Neural cell (in vitro differentiated cells): Measurements from ENCODE around the gene SLC25A43. TPM values are rescaled to one million over a fixed set of nuclear protein-coding genes. Genes with fewer than 3 reads are reported as not detected.

Source experiments
- H2AFZ ChIP-seq: fragments of 200-600, 300-800 bp; sonication (generic), shearing (Covaris generic); 2 replicates; pipeline ENCODE4 v1.6.0; 2014; ENCODE audit warnings: low read depth, mild to moderate bottlenecking, antibody characterized with exemption, low read length, moderate library complexity
- H3F3A ChIP-seq: fragments of 200-600 bp; shearing (Covaris generic); 2 replicates; pipeline ENCODE4 v1.6.1; 2016; ENCODE audit warnings: mild to moderate bottlenecking, moderate library complexity, mixed read lengths, antibody characterized with exemption, low read length; ENCODE audit not compliant: insufficient read depth, poor library complexity, severe bottlenecking
- H3K27ac ChIP-seq: fragments of 200-600, 300-800 bp; sonication (generic), shearing (Covaris generic); 2 replicates; pipeline ENCODE4 v1.5.1; 2014; ENCODE audit warnings: mild to moderate bottlenecking, low read length, moderate library complexity
- H3K27me3 ChIP-seq: fragments of 300-800, 200-600 bp; sonication (generic), shearing (Covaris generic); 2 replicates; pipeline ENCODE4 v1.6.0; 2014; ENCODE audit warnings: mild to moderate bottlenecking, low read depth, low read length, moderate library complexity; ENCODE audit not compliant: insufficient read depth
- H3K36me3 ChIP-seq: fragments of 300-800, 200-600 bp; sonication (generic), shearing (Covaris generic); 2 replicates; pipeline ENCODE4 v1.5.1; 2014; ENCODE audit warnings: mild to moderate bottlenecking, antibody characterized with exemption, low read length, moderate library complexity; ENCODE audit not compliant: insufficient read depth
- H3K4me2 ChIP-seq: fragments of 300-800, 200-600 bp; sonication (generic), shearing (Covaris generic); 2 replicates; pipeline ENCODE4 v1.6.0; 2014; ENCODE audit warnings: mild to moderate bottlenecking, low read length
- H3K4me3 ChIP-seq: fragments of 300-800, 200-600 bp; sonication (generic), shearing (Covaris generic); 2 replicates; pipeline ENCODE4 v1.5.1; 2014; ENCODE audit warnings: mild to moderate bottlenecking, low read length, moderate library complexity
- H3K79me2 ChIP-seq: fragments of 200-600 bp; shearing (Covaris generic); replicated peaks from 2 replicates; pipeline ENCODE4 v1.6.0; 2014; ENCODE audit warnings: mild to moderate bottlenecking, low read length, moderate library complexity; ENCODE audit not compliant: insufficient read depth
- H3K9ac ChIP-seq: fragments of 300-800, 200-600 bp; sonication (generic), shearing (Covaris generic); 2 replicates; pipeline ENCODE4 v1.6.1; 2016; ENCODE audit warnings: mild to moderate bottlenecking, low read length, mixed read lengths
- H3K9me2 ChIP-seq: fragments of 200-600 bp; shearing (Covaris generic); 2 replicates; pipeline ENCODE4 v1.6.1; 2016; ENCODE audit warnings: mild to moderate bottlenecking, low read length, mixed read lengths; ENCODE audit not compliant: insufficient read depth
- H3K9me3 ChIP-seq: fragments of 200-600, 300-800 bp; sonication (generic), shearing (Covaris generic); 2 replicates; pipeline ENCODE4 v1.6.1; 2016; ENCODE audit warnings: mild to moderate bottlenecking, mixed run types, low read length, moderate library complexity, mixed read lengths
- H4K20me1 ChIP-seq: fragments of 200-600 bp; shearing (Covaris generic); 2 replicates; pipeline ENCODE4 v1.6.1; 2016; ENCODE audit warnings: mild to moderate bottlenecking, mixed run types; ENCODE audit not compliant: insufficient read depth
- EP300 ChIP-seq: fragments of 450-650 bp; conservative IDR thresholded peaks from 2 replicates; pipeline ENCODE4 v1.6.1; 2014; ENCODE audit warnings: antibody characterized with exemption, mild to moderate bottlenecking, moderate library complexity; ENCODE audit not compliant: poor library complexity, severe bottlenecking
- EZH2 ChIP-seq: fragments of 200-600, 300-800 bp; shearing (Covaris generic), sonication (generic); IDR thresholded peaks from 2 replicates; pipeline ENCODE4 v1.6.1; 2014; ENCODE audit warnings: antibody characterized with exemption, low read length, borderline replicate concordance, mild to moderate bottlenecking; ENCODE audit not compliant: insufficient read depth, poor library complexity, severe bottlenecking
- MXI1 ChIP-seq: fragments of 450-650 bp; conservative IDR thresholded peaks from 2 replicates; pipeline ENCODE4 v1.6.1; 2014; ENCODE audit warnings: antibody characterized with exemption, mild to moderate bottlenecking; ENCODE audit not compliant: poor library complexity, severe bottlenecking
- POLR2AphosphoS5 ChIP-seq: IDR thresholded peaks from 2 replicates; pipeline ENCODE4 v1.6.1; 2012
- RAD21 ChIP-seq: fragments of 450-650 bp; conservative IDR thresholded peaks from 2 replicates; pipeline ENCODE4 v1.6.1; 2014; ENCODE audit warnings: antibody characterized with exemption, mild to moderate bottlenecking, moderate library complexity
- SMC3 ChIP-seq: fragments of 450-650 bp; conservative IDR thresholded peaks from 2 replicates; pipeline ENCODE4 v1.6.1; 2014; ENCODE audit warnings: antibody characterized with exemption, mild to moderate bottlenecking, moderate library complexity; ENCODE audit not compliant: poor library complexity
- TAF1 ChIP-seq: IDR thresholded peaks from 2 replicates; pipeline ENCODE4 v1.6.1; 2012; ENCODE audit warnings: low read depth
- polyA plus RNA-seq: library from polyadenylated mRNA; depleted of rRNA; stranded (reverse); fragments of >200 nt; gene quantifications from 2 replicates; pipeline ENCODE4 v1.2.3, GENCODE V29; 2014
- TF ChIP-seq, protein P1 (sequence below): fragments of 450-650 bp; IDR thresholded peaks from 2 replicates; pipeline ENCODE4 v1.5.1; 2014; ENCODE audit warnings: antibody characterized with exemption, mild to moderate bottlenecking, moderate library complexity; ENCODE audit not compliant: poor library complexity, severe bottlenecking
- TF ChIP-seq, protein P2 (sequence below): IDR thresholded peaks from 2 replicates; pipeline ENCODE4 v1.6.1; 2012; ENCODE audit warnings: borderline replicate concordance

Gene SLC25A43
- polyA plus RNA-seq, 1 donor from 2014 or later = not detected

DNA sequence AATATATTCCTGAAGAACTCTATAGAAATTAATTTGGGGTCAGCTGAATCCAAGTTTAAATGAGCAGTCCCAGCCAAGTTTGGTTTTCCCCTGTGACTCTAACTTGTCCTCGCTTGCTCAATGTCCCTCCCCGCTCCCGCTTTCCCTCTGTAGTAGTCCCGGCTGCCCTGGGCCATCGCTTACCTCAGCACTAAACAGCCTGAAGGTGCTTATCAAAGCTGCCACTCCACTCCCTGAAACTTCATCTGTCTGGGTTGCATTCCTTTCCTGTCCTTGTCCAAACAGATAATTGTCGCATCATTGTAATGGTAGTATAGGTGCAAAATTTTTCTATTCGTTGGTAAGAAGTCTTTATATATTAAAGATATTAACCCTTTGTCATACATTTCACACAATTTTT is 12.8 kb downstream of the SLC25A43 start:
- Histone ChIP-seq H2AFZ (no peak overlapping the region), H3K9me2 (no peaks in the 10 kb centered on the region), H3K4me2 (no peak overlapping the region), H3K9me3 (no peaks in the 10 kb centered on the region), H3F3A (no peaks in the 10 kb centered on the region), H4K20me1 (no peaks in the 10 kb centered on the region), H3K79me2 (no peaks in the 10 kb centered on the region), H3K36me3 (no peaks in the 10 kb centered on the region), H3K9ac (no peak overlapping the region), H3K27ac (no peak overlapping the region), H3K4me3 (no peak overlapping the region), H3K27me3 (no peaks in the 10 kb centered on the region)
- TF ChIP-seq, protein P1, sequence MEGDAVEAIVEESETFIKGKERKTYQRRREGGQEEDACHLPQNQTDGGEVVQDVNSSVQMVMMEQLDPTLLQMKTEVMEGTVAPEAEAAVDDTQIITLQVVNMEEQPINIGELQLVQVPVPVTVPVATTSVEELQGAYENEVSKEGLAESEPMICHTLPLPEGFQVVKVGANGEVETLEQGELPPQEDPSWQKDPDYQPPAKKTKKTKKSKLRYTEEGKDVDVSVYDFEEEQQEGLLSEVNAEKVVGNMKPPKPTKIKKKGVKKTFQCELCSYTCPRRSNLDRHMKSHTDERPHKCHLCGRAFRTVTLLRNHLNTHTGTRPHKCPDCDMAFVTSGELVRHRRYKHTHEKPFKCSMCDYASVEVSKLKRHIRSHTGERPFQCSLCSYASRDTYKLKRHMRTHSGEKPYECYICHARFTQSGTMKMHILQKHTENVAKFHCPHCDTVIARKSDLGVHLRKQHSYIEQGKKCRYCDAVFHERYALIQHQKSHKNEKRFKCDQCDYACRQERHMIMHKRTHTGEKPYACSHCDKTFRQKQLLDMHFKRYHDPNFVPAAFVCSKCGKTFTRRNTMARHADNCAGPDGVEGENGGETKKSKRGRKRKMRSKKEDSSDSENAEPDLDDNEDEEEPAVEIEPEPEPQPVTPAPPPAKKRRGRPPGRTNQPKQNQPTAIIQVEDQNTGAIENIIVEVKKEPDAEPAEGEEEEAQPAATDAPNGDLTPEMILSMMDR = no peak
- TF ChIP-seq RAD21 (no peak), EZH2 (no peak), SMC3 (no peak), MXI1 (no peak), TAF1 (no peak), POLR2AphosphoS5 (no peak), EP300 (no peak)
- TF ChIP-seq, protein P2, sequence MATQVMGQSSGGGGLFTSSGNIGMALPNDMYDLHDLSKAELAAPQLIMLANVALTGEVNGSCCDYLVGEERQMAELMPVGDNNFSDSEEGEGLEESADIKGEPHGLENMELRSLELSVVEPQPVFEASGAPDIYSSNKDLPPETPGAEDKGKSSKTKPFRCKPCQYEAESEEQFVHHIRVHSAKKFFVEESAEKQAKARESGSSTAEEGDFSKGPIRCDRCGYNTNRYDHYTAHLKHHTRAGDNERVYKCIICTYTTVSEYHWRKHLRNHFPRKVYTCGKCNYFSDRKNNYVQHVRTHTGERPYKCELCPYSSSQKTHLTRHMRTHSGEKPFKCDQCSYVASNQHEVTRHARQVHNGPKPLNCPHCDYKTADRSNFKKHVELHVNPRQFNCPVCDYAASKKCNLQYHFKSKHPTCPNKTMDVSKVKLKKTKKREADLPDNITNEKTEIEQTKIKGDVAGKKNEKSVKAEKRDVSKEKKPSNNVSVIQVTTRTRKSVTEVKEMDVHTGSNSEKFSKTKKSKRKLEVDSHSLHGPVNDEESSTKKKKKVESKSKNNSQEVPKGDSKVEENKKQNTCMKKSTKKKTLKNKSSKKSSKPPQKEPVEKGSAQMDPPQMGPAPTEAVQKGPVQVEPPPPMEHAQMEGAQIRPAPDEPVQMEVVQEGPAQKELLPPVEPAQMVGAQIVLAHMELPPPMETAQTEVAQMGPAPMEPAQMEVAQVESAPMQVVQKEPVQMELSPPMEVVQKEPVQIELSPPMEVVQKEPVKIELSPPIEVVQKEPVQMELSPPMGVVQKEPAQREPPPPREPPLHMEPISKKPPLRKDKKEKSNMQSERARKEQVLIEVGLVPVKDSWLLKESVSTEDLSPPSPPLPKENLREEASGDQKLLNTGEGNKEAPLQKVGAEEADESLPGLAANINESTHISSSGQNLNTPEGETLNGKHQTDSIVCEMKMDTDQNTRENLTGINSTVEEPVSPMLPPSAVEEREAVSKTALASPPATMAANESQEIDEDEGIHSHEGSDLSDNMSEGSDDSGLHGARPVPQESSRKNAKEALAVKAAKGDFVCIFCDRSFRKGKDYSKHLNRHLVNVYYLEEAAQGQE = no peak

DNA sequence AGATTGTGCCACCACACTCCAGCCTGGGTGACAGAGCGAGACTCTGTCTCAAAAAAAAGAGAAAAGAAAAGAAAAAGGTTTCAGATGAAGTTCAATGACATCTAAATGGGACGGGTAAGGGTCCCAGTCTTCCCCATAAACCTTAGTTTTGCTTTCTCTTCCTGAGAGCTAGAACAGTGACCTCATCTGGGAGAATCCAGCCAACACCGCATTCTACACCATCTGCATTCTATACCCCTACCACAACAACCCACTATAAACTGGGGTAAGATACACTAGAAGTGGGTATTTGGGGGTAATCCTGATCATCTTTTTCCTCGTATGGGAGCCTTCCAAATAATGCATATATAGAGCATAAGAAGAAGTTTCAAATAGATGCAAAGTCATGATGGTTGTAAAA is 18.2 kb downstream of the SLC25A43 start:
- Histone ChIP-seq H3K36me3 (no peaks in the 10 kb centered on the region), H3K4me3 (no peak overlapping the region), H3K27me3 (no peaks in the 10 kb centered on the region), H4K20me1 (no peaks in the 10 kb centered on the region), H3K9me2 (no peaks in the 10 kb centered on the region), H3K27ac (no peak overlapping the region), H2AFZ (no peak overlapping the region), H3K79me2 (no peaks in the 10 kb centered on the region), H3K4me2 (no peak overlapping the region), H3F3A (no peaks in the 10 kb centered on the region), H3K9ac (no peak overlapping the region), H3K9me3 (no peaks in the 10 kb centered on the region)
- TF ChIP-seq EP300 (no peak), TAF1 (no peak), EZH2 (no peak), SMC3 (no peak)
- TF ChIP-seq, protein P1 = no peak
